HEK293 (cell line): ENCODE results near the gene CACNA1F.
A peak's percentile ranks its signal among the peaks of the same experiment; 100 is the strongest.

Experiments used
- BCL11A ChIP-seq: fragments of 450-650 bp; formaldehyde crosslinking; IDR thresholded peaks from 2 replicates; pipeline ENCODE4 v1.5.1; 2016; ENCODE audit warnings: low read depth, missing biosample characterization, missing genetic modification characterization
- ELK4 ChIP-seq: IDR thresholded peaks from 2 replicates; pipeline ENCODE4 v1.6.1; 2011; ENCODE audit warnings: mild to moderate bottlenecking, low read depth, low read length, borderline replicate concordance
- GLI4 ChIP-seq: fragments of 450-650 bp; formaldehyde crosslinking; IDR thresholded peaks from 2 replicates; pipeline ENCODE4 v1.5.1; 2016; ENCODE audit warnings: missing biosample characterization, missing genetic modification characterization
- SP3 ChIP-seq: fragments of 450-650 bp; formaldehyde crosslinking; IDR thresholded peaks from 2 replicates; pipeline ENCODE4 v1.5.1; 2016; ENCODE audit warnings: missing biosample characterization, missing genetic modification characterization
- TCF7L2 ChIP-seq: IDR thresholded peaks from 2 replicates; pipeline ENCODE4 v1.6.1; 2011; ENCODE audit warnings: low read depth, mild to moderate bottlenecking, inconsistent platforms, low read length, moderate library complexity, borderline replicate concordance
- ZBTB11 ChIP-seq: fragments of 450-650 bp; formaldehyde crosslinking; conservative IDR thresholded peaks from 2 replicates; pipeline ENCODE4 v1.5.1; 2016; ENCODE audit warnings: low read depth, missing biosample characterization, missing genetic modification characterization
- ZNF10 ChIP-seq: fragments of 450-650 bp; formaldehyde crosslinking; IDR thresholded peaks from 2 replicates; pipeline ENCODE4 v1.5.1; 2017; ENCODE audit warnings: missing biosample characterization, missing genetic modification characterization
- ZNF362 ChIP-seq: fragments of 450-650 bp; formaldehyde crosslinking; IDR thresholded peaks from 2 replicates; pipeline ENCODE4 v1.5.1; 2016; ENCODE audit warnings: missing biosample characterization, missing genetic modification characterization
- ZNF518A ChIP-seq: fragments of 450-650 bp; formaldehyde crosslinking; conservative IDR thresholded peaks from 2 replicates; pipeline ENCODE4 v1.5.1; 2016; ENCODE audit warnings: low read depth, missing biosample characterization, missing genetic modification characterization
- ZNF530 ChIP-seq: fragments of 450-650 bp; formaldehyde crosslinking; IDR thresholded peaks from 2 replicates; pipeline ENCODE4 v1.5.1; 2016; ENCODE audit warnings: low read depth, missing biosample characterization, missing genetic modification characterization
- ZNF558 ChIP-seq: fragments of 450-650 bp; formaldehyde crosslinking; IDR thresholded peaks from 2 replicates; pipeline ENCODE4 v1.5.1; 2016; ENCODE audit warnings: missing biosample characterization, missing genetic modification characterization
- ZNF596 ChIP-seq: fragments of 450-650 bp; IDR thresholded peaks from 2 replicates; pipeline ENCODE4 v1.5.0; 2018; ENCODE audit warnings: missing biosample characterization, mild to moderate bottlenecking, missing genetic modification characterization, moderate library complexity
- ZNF692 ChIP-seq: fragments of 450-650 bp; formaldehyde crosslinking; IDR thresholded peaks from 2 replicates; pipeline ENCODE4 v1.5.1; 2016; ENCODE audit warnings: missing biosample characterization, missing genetic modification characterization
- ZNF76 ChIP-seq: fragments of 450-650 bp; formaldehyde crosslinking; IDR thresholded peaks from 2 replicates; pipeline ENCODE4; 2016; ENCODE audit warnings: low read depth, missing biosample characterization, missing genetic modification characterization, borderline replicate concordance
- ZNF843 ChIP-seq: fragments of 450-650 bp; formaldehyde crosslinking; IDR thresholded peaks from 2 replicates; pipeline ENCODE4 v1.5.1; 2016; ENCODE audit warnings: missing biosample characterization, missing genetic modification characterization
- ZSCAN18 ChIP-seq: fragments of 450-650 bp; formaldehyde crosslinking; IDR thresholded peaks from 2 replicates; pipeline ENCODE4 v1.5.1; 2016; ENCODE audit warnings: missing biosample characterization, missing genetic modification characterization
- ZSCAN23 ChIP-seq: fragments of 450-650 bp; formaldehyde crosslinking; IDR thresholded peaks from 2 replicates; pipeline ENCODE4 v1.5.1; 2016; ENCODE audit warnings: missing biosample characterization, missing genetic modification characterization
- ZSCAN30 ChIP-seq: fragments of 450-650 bp; IDR thresholded peaks from 2 replicates; pipeline ENCODE4 v1.5.1; 2018; ENCODE audit warnings: missing biosample characterization, mild to moderate bottlenecking, missing genetic modification characterization, moderate library complexity
- TF ChIP-seq, protein P1 (sequence below): fragments of 450-650 bp; IDR thresholded peaks from 2 replicates; pipeline ENCODE4 v1.5.1; 2018; ENCODE audit warnings: missing biosample characterization, mild to moderate bottlenecking, missing genetic modification characterization
- TF ChIP-seq, protein P2 (sequence below): fragments of 450-650 bp; formaldehyde crosslinking; IDR thresholded peaks from 2 replicates; pipeline ENCODE4 v1.5.1; 2016; ENCODE audit warnings: missing biosample characterization, missing genetic modification characterization

The CACNA1F gene

GRCh38 chrX:49155243-49155899 is 77.8 kb downstream of the CACNA1F start (continued):
- no peak for TF ChIP-seq ZNF362 (tag by site-specific recombination)
- 0 out of 2 replicates have a peak, but pooled peaks have one; percentile 16 for TF ChIP-seq ZBTB11 (tag by site-specific recombination)
- no peak for TF ChIP-seq TCF7L2
- no peak for TF ChIP-seq ZNF10 (tag by site-specific recombination)
- no peak for TF ChIP-seq ZSCAN18 (tag by site-specific recombination)
- no peak for TF ChIP-seq ZNF76 (tag by site-specific recombination)
- peak; percentile 41 for TF ChIP-seq ZNF692
- no peak for TF ChIP-seq ZSCAN30
- TF ChIP-seq ZNF843, result no peak
- TF ChIP-seq BCL11A (tag by site-specific recombination), result no peak
- TF ChIP-seq ZNF518A (tag by site-specific recombination), result 0 out of 2 replicates have a peak, but pooled peaks have one; percentile 11
- TF ChIP-seq, protein P1, sequence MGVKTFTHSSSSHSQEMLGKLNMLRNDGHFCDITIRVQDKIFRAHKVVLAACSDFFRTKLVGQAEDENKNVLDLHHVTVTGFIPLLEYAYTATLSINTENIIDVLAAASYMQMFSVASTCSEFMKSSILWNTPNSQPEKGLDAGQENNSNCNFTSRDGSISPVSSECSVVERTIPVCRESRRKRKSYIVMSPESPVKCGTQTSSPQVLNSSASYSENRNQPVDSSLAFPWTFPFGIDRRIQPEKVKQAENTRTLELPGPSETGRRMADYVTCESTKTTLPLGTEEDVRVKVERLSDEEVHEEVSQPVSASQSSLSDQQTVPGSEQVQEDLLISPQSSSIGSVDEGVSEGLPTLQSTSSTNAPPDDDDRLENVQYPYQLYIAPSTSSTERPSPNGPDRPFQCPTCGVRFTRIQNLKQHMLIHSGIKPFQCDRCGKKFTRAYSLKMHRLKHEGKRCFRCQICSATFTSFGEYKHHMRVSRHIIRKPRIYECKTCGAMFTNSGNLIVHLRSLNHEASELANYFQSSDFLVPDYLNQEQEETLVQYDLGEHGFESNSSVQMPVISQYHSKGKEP (tag by site-specific recombination), result no peak
- no peak for TF ChIP-seq ELK4
- TF ChIP-seq SP3 (tag by site-specific recombination), result no peak
- no peak for TF ChIP-seq GLI4
- no peak for TF ChIP-seq ZNF530 (tag by site-specific recombination)
- TF ChIP-seq, protein P2, sequence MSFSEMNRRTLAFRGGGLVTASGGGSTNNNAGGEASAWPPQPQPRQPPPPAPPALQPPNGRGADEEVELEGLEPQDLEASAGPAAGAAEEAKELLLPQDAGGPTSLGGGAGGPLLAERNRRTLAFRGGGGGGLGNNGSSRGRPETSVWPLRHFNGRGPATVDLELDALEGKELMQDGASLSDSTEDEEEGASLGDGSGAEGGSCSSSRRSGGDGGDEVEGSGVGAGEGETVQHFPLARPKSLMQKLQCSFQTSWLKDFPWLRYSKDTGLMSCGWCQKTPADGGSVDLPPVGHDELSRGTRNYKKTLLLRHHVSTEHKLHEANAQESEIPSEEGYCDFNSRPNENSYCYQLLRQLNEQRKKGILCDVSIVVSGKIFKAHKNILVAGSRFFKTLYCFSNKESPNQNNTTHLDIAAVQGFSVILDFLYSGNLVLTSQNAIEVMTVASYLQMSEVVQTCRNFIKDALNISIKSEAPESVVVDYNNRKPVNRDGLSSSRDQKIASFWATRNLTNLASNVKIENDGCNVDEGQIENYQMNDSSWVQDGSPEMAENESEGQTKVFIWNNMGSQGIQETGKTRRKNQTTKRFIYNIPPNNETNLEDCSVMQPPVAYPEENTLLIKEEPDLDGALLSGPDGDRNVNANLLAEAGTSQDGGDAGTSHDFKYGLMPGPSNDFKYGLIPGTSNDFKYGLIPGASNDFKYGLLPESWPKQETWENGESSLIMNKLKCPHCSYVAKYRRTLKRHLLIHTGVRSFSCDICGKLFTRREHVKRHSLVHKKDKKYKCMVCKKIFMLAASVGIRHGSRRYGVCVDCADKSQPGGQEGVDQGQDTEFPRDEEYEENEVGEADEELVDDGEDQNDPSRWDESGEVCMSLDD (tag by site-specific recombination), result no peak; the same call in 1 of the 2 replicates
- TF ChIP-seq ZNF558 (tag by site-specific recombination), result no peak
- no peak for TF ChIP-seq ZSCAN23 (tag by site-specific recombination)
- no peak for TF ChIP-seq ZNF596 (tag by site-specific recombination)
